ENCODE results near the gene EXOSC3.
"Not testable (repeated sequence)": the region's sequence is repeated elsewhere in the genome, so short reads cannot be mapped to it uniquely, and the experiment has no call there.

The EXOSC3 gene

GRCh38 chr9:37784616-37785483 lies at the start of gene EXOSC3:
TSS of gene EXOSC3 (minus strand) at chr9:37785064. CDS start at chr9:37785044, 20 bp downstream.
- peak; percentile 93 for DNase-seq

GRCh38 chr9:37827483-37828165 lies 42.8 kb upstream of the EXOSC3 start:
- no peak for DNase-seq

- DNase-seq: not testable (repeated sequence)
Observed at GRCh38 chr9:37825174-37825573, 40.3 kb upstream of the EXOSC3 start.

GRCh38 chr9:37820142-37820541 lies 35.3 kb upstream of the EXOSC3 start:
- DNase-seq: no peak

GRCh38 chr9:37818849-37819248 lies 34.0 kb upstream of the EXOSC3 start:
- DNase-seq: no peak

- no peak for DNase-seq
Observed at GRCh38 chr9:37812773-37813379, 28.0 kb upstream of the EXOSC3 start.

- DNase-seq: no peak
Observed at GRCh38 chr9:37811906-37812476, 27.1 kb upstream of the EXOSC3 start.

DNA sequence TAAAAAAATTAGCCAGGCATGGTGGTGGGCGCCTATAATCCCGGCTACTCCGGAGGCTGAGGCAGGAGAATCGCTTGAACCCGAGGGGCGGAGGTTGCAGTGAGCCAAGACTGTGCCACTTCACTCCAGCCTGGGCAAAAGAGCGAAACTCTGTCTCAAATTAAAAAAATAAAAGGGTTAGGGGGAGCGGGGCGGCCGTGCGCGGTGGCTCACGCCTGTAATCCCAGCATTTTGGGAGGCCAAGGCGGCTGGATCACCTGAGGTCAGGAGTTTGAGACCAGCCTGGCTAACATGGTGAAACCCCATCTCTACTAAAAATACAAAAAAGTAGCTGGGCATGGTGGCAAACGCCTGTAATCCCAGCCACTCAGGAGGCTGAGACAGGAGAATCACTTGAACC lies 24.8 kb upstream of the EXOSC3 start:
- not testable (repeated sequence) for DNase-seq

- no peak for DNase-seq
Observed at GRCh38 chr9:37806271-37806670, 21.4 kb upstream of the EXOSC3 start.

GRCh38 chr9:37801959-37802711 lies 17.3 kb upstream of the EXOSC3 start:
- no peak for DNase-seq

DNA sequence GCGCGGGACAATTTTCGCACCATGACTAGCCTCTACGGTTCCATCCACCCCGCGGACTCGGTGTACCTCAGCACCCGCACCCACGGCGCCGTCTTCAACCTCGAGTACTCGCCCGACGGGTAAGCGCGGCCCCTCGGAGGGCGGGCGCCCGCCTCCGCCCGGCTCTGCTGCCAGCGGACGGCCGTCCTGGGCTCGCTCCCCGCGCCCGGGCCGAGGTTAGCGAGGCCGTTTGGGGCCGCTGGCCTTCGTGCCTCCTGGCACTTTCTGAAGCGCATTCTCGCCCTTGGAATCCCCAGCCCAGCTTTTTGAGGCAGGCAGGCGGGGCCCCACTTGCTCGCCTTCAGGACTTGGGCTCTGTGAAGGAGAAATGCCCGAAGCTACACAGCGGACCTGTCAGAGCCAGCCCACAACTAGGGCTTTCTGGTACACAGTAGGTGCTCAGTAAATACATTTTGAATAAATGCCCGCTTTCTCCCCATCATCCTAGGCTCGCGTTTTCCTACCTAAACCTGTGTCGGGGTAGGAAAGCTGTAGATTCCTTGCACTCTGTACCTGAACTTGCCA lies 16.5 kb upstream of the EXOSC3 start:
- no peak for DNase-seq

- DNase-seq: peak; percentile 96
Observed at GRCh38 chr9:37800631-37801286, 15.9 kb upstream of the EXOSC3 start, which contains the start of gene DCAF10. TSS of gene DCAF10 (plus strand) at chr9:37800797. CDS start at chr9:37800867, 70 bp downstream.

- DNase-seq: no peak
Observed at GRCh38 chr9:37798677-37799076, 13.8 kb upstream of the EXOSC3 start.

DNA sequence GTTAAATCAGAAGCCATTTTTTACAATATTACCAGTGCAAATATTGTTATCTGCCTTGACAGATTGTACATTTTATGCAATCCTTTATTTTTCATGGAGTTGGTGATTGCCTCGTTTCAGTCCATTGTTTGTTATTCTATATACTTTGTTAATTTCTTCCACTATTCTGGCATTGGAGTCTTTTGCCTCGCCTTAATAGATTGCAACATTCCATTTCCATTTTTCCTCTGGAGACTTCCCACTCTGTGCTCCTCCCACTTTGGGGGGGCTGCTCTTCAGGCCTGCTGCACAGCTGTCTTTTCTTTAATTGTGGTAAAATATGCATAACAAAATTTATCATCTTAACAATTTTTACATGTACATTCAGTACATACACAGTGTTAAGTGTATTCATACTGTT lies 11.4 kb upstream of the EXOSC3 start:
- no peak for DNase-seq

GRCh38 chr9:37792122-37792521 lies 7.3 kb upstream of the EXOSC3 start:
- no peak for DNase-seq

- no peak for DNase-seq
Observed at GRCh38 chr9:37790096-37790495, 5.2 kb upstream of the EXOSC3 start.

DNA sequence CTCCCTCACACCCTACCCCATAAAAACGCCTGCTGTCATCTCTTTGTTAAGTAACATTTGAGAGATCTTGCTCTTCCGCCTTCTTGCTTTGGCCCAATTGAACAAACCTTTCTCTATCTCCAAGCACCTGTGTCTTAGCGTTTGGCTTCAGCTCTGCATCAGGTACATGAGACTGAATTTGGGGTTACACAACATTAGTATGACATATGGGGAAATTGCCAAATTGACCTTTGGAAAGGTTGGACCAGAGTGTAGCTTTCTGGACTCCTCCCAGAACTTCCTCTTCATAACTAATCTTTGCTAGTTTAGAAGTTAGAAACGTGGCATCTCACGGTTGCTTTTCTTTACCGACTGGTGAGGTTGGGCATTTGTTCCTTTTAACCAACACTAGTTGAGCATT lies 3.5 kb upstream of the EXOSC3 start:
- DNase-seq: no peak

DNA sequence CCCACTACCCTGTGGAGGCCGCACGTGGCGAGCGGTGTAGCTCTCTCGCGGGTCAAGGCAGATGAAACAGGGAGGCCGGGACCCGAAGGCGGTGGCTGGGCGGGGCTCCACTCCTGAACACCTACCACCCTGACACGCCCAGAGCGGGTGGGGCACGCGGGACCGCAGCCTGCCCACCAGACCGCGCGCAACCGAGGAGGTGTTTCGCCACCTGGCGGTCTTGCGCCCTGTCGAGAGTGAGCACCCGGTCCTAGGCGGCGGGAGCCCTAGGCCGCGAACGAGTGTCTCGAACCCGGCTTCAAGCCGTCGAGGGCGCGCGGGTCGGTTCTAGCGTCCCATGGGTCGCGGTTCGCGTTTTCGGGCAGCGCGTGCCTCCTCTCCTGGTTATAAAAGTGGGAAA lies 2.2 kb upstream of the EXOSC3 start:
- DNase-seq: no peak

GRCh38 chr9:37784291-37784615 lies 611 bp downstream of the EXOSC3 start:
- DNase-seq: no peak

GRCh38 chr9:37778534-37778933 lies 6.3 kb downstream of the EXOSC3 start:
- no peak for DNase-seq

- no peak for DNase-seq
Observed at GRCh38 chr9:37776328-37776727, 8.5 kb downstream of the EXOSC3 start.

Data from right forelimb (tissue), 1 donor.